ENCODE data around the gene HSPB8.
"Not testable (repeated sequence)": the region's sequence is repeated elsewhere in the genome, so short reads cannot be mapped to it uniquely, and the experiment has no call there.

Gene HSPB8

GRCh38 chr12:119216084-119216483 is 37.4 kb downstream of the HSPB8 start:
- no peak overlapping the region for H3K4me3 ChIP-seq (ENCODE audit: low read depth, low read length)
- TF ChIP-seq CTCF (IDR thresholded peaks at IDR 0.05; ENCODE audit: control insufficient read depth, extremely low read depth, insufficient read depth) = no peak
- no peak for DNase-seq (ENCODE audit: low read depth)

GRCh38 chr12:119218875-119219274 is 40.1 kb downstream of the HSPB8 start:
- DNase-seq (ENCODE audit: low read depth); H3K4me3 ChIP-seq (ENCODE audit: low read depth, low read length): not testable (repeated sequence)

- no peak for DNase-seq (ENCODE audit: low read depth)
- no peak for TF ChIP-seq CTCF (IDR thresholded peaks at IDR 0.05; ENCODE audit: control insufficient read depth, extremely low read depth, insufficient read depth)
- H3K4me3 ChIP-seq (ENCODE audit: low read depth, low read length) = no peak overlapping the region
Observed at GRCh38 chr12:119222222-119222951, 43.7 kb downstream of the HSPB8 start.

GRCh38 chr12:119225454-119225853 is 46.7 kb downstream of the HSPB8 start:
- no peak for DNase-seq (ENCODE audit: low read depth)
- no peak for TF ChIP-seq CTCF (IDR thresholded peaks at IDR 0.05; ENCODE audit: control insufficient read depth, extremely low read depth, insufficient read depth)

GRCh38 chr12:119227292-119227691 is 48.6 kb downstream of the HSPB8 start:
- no peak for TF ChIP-seq CTCF (IDR thresholded peaks at IDR 0.05; ENCODE audit: control insufficient read depth, extremely low read depth, insufficient read depth)
- no peak overlapping the region for H3K4me3 ChIP-seq (ENCODE audit: low read depth, low read length)
- DNase-seq (ENCODE audit: low read depth) = no peak

More at GRCh38 chr12:119225454-119225853, 46.7 kb downstream of the HSPB8 start:
- H3K4me3 ChIP-seq (ENCODE audit: low read depth, low read length) = no peak overlapping the region

GRCh38 chr12:119229205-119229604 is 50.5 kb downstream of the HSPB8 start:
- TF ChIP-seq CTCF (IDR thresholded peaks at IDR 0.05; ENCODE audit: control insufficient read depth, extremely low read depth, insufficient read depth) = no peak
- no peak for DNase-seq (ENCODE audit: low read depth)
- no peak overlapping the region for H3K4me3 ChIP-seq (ENCODE audit: low read depth, low read length)

- TF ChIP-seq CTCF (IDR thresholded peaks at IDR 0.05; ENCODE audit: control insufficient read depth, extremely low read depth, insufficient read depth) = no peak
- DNase-seq (ENCODE audit: low read depth) = peak; percentile 13
- peak overlapping the region; percentile 34 for H3K4me3 ChIP-seq (ENCODE audit: low read depth, low read length)
Observed at GRCh38 chr12:119229837-119230236, 51.1 kb downstream of the HSPB8 start.
